GM23338 (cell line): Measurements from ENCODE around the gene PHOSPHO1. TPM values are rescaled to one million over a fixed set of nuclear protein-coding genes. Genes with fewer than 3 reads are reported as not detected.

ENCODE experiments used
- ATAC-seq: fragments of 200-7000 bp; cut with Tn5 transposase; 3 replicates; pipeline ENCODE4 v1.9.1; 2020
- DNase-seq: peaks from one replicate; pipeline ENCODE4 v3.0.0-alpha.2; 2015; ENCODE audit warnings: low spot score
- H2AFZ ChIP-seq: fragments of 200-600 bp; sonication (generic); 2 replicates; pipeline ENCODE4 v1.8.0; 2016; ENCODE audit warnings: antibody characterized with exemption, mild to moderate bottlenecking, moderate library complexity
- H3F3A ChIP-seq: fragments of 200-600 bp; sonication (generic); replicated peaks from 2 replicates; pipeline ENCODE4 v1.8.0; 2017; ENCODE audit warnings: antibody characterized with exemption, mixed run types, low read depth
- H3K27ac ChIP-seq: fragments of 200-600 bp; sonication (generic); 2 replicates; pipeline ENCODE4 v1.6.1; 2016; ENCODE audit warnings: low read depth
- H3K27me3 ChIP-seq: fragments of 200-600 bp; sonication (generic); 2 replicates; pipeline ENCODE4 v1.8.0; 2016; ENCODE audit warnings: mild to moderate bottlenecking, mixed run types, moderate library complexity; ENCODE audit not compliant: insufficient read depth
- H3K36me3 ChIP-seq: fragments of 200-600 bp; sonication (generic); 2 replicates; pipeline ENCODE4 v1.8.0; 2016; ENCODE audit warnings: mild to moderate bottlenecking; ENCODE audit not compliant: insufficient read depth
- H3K4me1 ChIP-seq: fragments of 200-600 bp; sonication (generic); 2 replicates; pipeline ENCODE4 v1.8.0; 2016; ENCODE audit warnings: mild to moderate bottlenecking, moderate library complexity; ENCODE audit not compliant: insufficient read depth
- H3K4me2 ChIP-seq: fragments of 200-600 bp; sonication (generic); 2 replicates; pipeline ENCODE4 v1.7.1; 2017; ENCODE audit warnings: mixed run types
- H3K4me3 ChIP-seq: fragments of 200-600 bp; sonication (generic); 2 replicates; pipeline ENCODE4 v1.6.1; 2016; ENCODE audit warnings: mixed run types
- H3K79me2 ChIP-seq: fragments of 200-600 bp; sonication (generic); replicated peaks from 2 replicates; pipeline ENCODE4 v1.8.0; 2017; ENCODE audit warnings: mild to moderate bottlenecking; ENCODE audit not compliant: insufficient read depth
- H3K9me2 ChIP-seq: fragments of 200-600 bp; sonication (generic); 2 replicates; pipeline ENCODE4 v1.8.0; 2017; ENCODE audit not compliant: insufficient read depth
- H4K20me1 ChIP-seq: fragments of 200-600 bp; sonication (generic); replicated peaks from 2 replicates; pipeline ENCODE4 v1.8.0; 2017; ENCODE audit warnings: mild to moderate bottlenecking; ENCODE audit not compliant: insufficient read depth
- H3K27ac Mint-ChIP-seq: 2 replicates; pipeline ENCODE4 v1.8.0; 2020; ENCODE audit warnings: inconsistent platforms, mild to moderate bottlenecking, moderate library complexity, mixed read lengths
- H3K27me3 Mint-ChIP-seq: 3 replicates; pipeline ENCODE4 v1.8.0; 2022; ENCODE audit warnings: low read depth, mild to moderate bottlenecking, moderate library complexity, mixed read lengths, inconsistent platforms; ENCODE audit not compliant: insufficient read depth, poor library complexity
- H3K36me3 Mint-ChIP-seq: 3 replicates; pipeline ENCODE4 v1.8.0; 2021; ENCODE audit warnings: low read depth, mild to moderate bottlenecking, inconsistent platforms, moderate library complexity, mixed read lengths
- H3K4me1 Mint-ChIP-seq: 3 replicates; pipeline ENCODE4 v1.8.0; 2020; ENCODE audit warnings: mild to moderate bottlenecking, inconsistent platforms, mixed read lengths
- H3K4me3 Mint-ChIP-seq: 3 replicates; pipeline ENCODE4 v1.8.0; 2021; ENCODE audit warnings: moderate library complexity, mild to moderate bottlenecking, inconsistent platforms, mixed read lengths
- H3K9me3 Mint-ChIP-seq: 3 replicates; pipeline ENCODE4 v1.8.0; 2020; ENCODE audit warnings: moderate library complexity, mild to moderate bottlenecking, inconsistent platforms, mixed read lengths
- CTCF ChIP-seq, 2 experiments: fragments of 200-600 bp in 1 of 2; sonication (generic) in 1 of 2; conservative IDR thresholded peaks; 2 replicates each; pipeline versions ENCODE4 v1.5.1 to v1.6.1; 2016 to 2017; ENCODE audit warnings: antibody characterized with exemption in 2 of 2, low read depth in 2 of 2, mild to moderate bottlenecking in 2 of 2, moderate library complexity in 1 of 2
- EZH2 ChIP-seq: fragments of 200-600 bp; sonication (generic); IDR thresholded peaks from one replicate; pipeline ENCODE4 v1.8.0; 2017; ENCODE audit warnings: antibody characterized with exemption, mild to moderate bottlenecking, low read depth; ENCODE audit not compliant: unreplicated experiment
- NANOG ChIP-seq: IDR thresholded peaks from 2 replicates; pipeline ENCODE4 v1.6.1; 2016; ENCODE audit warnings: antibody characterized with exemption, borderline replicate concordance
- POLR2AphosphoS5 ChIP-seq: IDR thresholded peaks from 2 replicates; pipeline ENCODE4 v1.6.1; 2016; ENCODE audit warnings: antibody characterized with exemption, low read depth
- ZNF331 ChIP-seq: fragments of 250-450 bp; sonication (Bioruptor Pico); IDR thresholded peaks from 2 replicates; pipeline ENCODE4 v1.5.0; 2020; ENCODE audit warnings: low read depth, mild to moderate bottlenecking, moderate library complexity
- ZNF462 ChIP-seq: fragments of 250-450 bp; sonication (Bioruptor Pico); IDR thresholded peaks from 2 replicates; pipeline ENCODE4 v1.5.0; 2020; ENCODE audit warnings: mild to moderate bottlenecking, moderate library complexity
- polyA plus RNA-seq: library from polyadenylated mRNA; unstranded; fragments of >200 nt; fragmentation: Nextera tagmentation; extraction: Ambion mirVana; gene quantifications from 2 replicates; pipeline ENCODE4 v1.2.1, GENCODE V29; 2016
- total RNA-seq: library from RNA; depleted of rRNA; stranded (reverse); fragments of >200 nt; shearing (Covaris generic); gene quantifications from 2 replicates; pipeline ENCODE4 v1.2.3, GENCODE V29; 2014

Gene PHOSPHO1
- total and polyA plus RNA-seq, 2 experiments from 2014 or later = 0.71 to 2.2 TPM

- Mint-ChIP-seq H3K27ac (no peak overlapping the region), H3K27me3 (peaks cover 12% of the 10 kb centered on the region), H3K4me1 (no peaks in the 10 kb centered on the region), H3K4me3 (no peak overlapping the region), H3K9me3 (no peaks in the 10 kb centered on the region), H3K36me3 (no peaks in the 10 kb centered on the region)
- no peaks in the 10 kb centered on the region for H3K79me2 ChIP-seq
- no peaks in the 10 kb centered on the region for H3K27me3 ChIP-seq
- no peaks in the 10 kb centered on the region for H3K36me3 ChIP-seq
- H3K9me2 ChIP-seq = no peaks in the 10 kb centered on the region
- no peak overlapping the region for H3K4me3 ChIP-seq
- no peak for TF ChIP-seq NANOG
- peak in 1 of 2 experiments; percentile 30; a peak in 2 of 4 replicates for TF ChIP-seq CTCF (conservative IDR thresholded peaks at IDR 0.05; ENCODE audit: low read depth in 2 of 2)
- TF ChIP-seq ZNF462 (CRISPR knock-in tag) = no peak
- DNase-seq (no peak), ATAC-seq (peak; percentile 36; the same call in 2 of the 3 replicates)
- H3K4me2 ChIP-seq = no peak overlapping the region
- H3K4me1 ChIP-seq = no peaks in the 10 kb centered on the region
- H2AFZ ChIP-seq = no peak overlapping the region
- no peaks in the 10 kb centered on the region for H3F3A ChIP-seq
- no peaks in the 10 kb centered on the region for H4K20me1 ChIP-seq
- H3K27ac ChIP-seq = no peak overlapping the region
Measured at GRCh38 chr17:49267912-49268311, 37.3 kb upstream of the PHOSPHO1 start.

DNA sequence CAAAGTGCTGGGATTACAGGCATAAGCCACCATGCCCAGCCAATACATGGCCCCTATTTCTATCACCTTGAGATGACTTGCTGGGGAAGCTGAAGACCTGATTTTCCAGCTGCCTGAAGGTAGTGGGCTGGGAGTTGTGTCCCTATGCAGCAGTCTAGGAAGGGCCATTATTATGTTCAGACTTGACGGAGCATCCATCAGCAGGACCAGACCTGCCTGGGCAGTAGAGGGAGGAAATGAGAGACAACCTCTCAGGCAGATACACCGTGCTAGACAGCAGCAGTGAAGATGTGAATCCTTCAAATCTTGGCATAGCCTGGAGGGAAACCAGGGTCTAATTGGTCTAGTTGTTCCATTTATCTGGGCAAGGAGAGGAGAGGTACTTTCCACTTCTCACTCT, 35.6 kb upstream of the PHOSPHO1 start:
- no peak overlapping the region for H3K4me3 Mint-ChIP-seq
- TF ChIP-seq EZH2 (no peak), CTCF (conservative IDR thresholded peaks at IDR 0.05; ENCODE audit: low read depth in 2 of 2) (no peak), POLR2AphosphoS5 (no peak), ZNF331 (CRISPR knock-in tag) (no peak)

More for the DNA sequence above, 35.6 kb upstream of the PHOSPHO1 start:
- H4K20me1 ChIP-seq = no peaks in the 10 kb centered on the region
- H3K79me2 ChIP-seq = no peaks in the 10 kb centered on the region
- DNase-seq (no peak), ATAC-seq (no peak)
- H3K4me3 ChIP-seq = no peak overlapping the region
- peaks cover 10% of the 10 kb centered on the region for H3K27me3 Mint-ChIP-seq
- no peaks in the 10 kb centered on the region for H3K9me2 ChIP-seq
- no peaks in the 10 kb centered on the region for H3F3A ChIP-seq
- peaks cover 1% of the 10 kb centered on the region; the same call in 2 of the 3 replicates for H3K4me1 Mint-ChIP-seq
- no peak overlapping the region for H2AFZ ChIP-seq
- H3K36me3 Mint-ChIP-seq = no peaks in the 10 kb centered on the region
- no peaks in the 10 kb centered on the region for H3K36me3 ChIP-seq
- H3K4me2 ChIP-seq = no peak overlapping the region
- no peak overlapping the region for H3K27ac ChIP-seq
- H3K27me3 ChIP-seq = peaks cover 3% of the 10 kb centered on the region
- no peak overlapping the region for H3K27ac Mint-ChIP-seq
- no peaks in the 10 kb centered on the region for H3K4me1 ChIP-seq
- H3K9me3 Mint-ChIP-seq = no peaks in the 10 kb centered on the region
